Fibroblast of pulmonary artery (primary cell): ENCODE results near the gene F10.
A peak's percentile ranks its signal among the peaks of the same experiment; 100 is the strongest.

ENCODE experiments used
- DNase-seq: peaks from one replicate; pipeline ENCODE4 v3.0.0-alpha.2; 2010; ENCODE audit warnings: low read depth
- H3K4me3 ChIP-seq: replicated peaks from 2 replicates; pipeline ENCODE4 v1.5.1; 2011; ENCODE audit warnings: low read depth, mild to moderate bottlenecking, control low read depth, low read length, moderate library complexity
- CTCF ChIP-seq: IDR thresholded peaks from 2 replicates; pipeline ENCODE4 v1.5.1; 2011; ENCODE audit warnings: mild to moderate bottlenecking, control low read depth, low read length, inconsistent platforms; ENCODE audit errors: missing control alignments

F10 gene

GRCh38 chr13:113082198-113083021 lies 40.2 kb upstream of the F10 start:
- no peak for TF ChIP-seq CTCF
- DNase-seq: no peak
- H3K4me3 ChIP-seq: no peak overlapping the region

GRCh38 chr13:113083022-113083373 lies 39.6 kb upstream of the F10 start:
- no peak overlapping the region for H3K4me3 ChIP-seq
- DNase-seq: no peak
- no peak for TF ChIP-seq CTCF

- peak; percentile 41 for DNase-seq
- TF ChIP-seq CTCF: no peak
- H3K4me3 ChIP-seq: no peak overlapping the region
Observed at GRCh38 chr13:113083402-113084061, 39.1 kb upstream of the F10 start.

- H3K4me3 ChIP-seq: no peak overlapping the region
- peak; percentile 14 for TF ChIP-seq CTCF
- DNase-seq: no peak
Observed at GRCh38 chr13:113084094-113084942, 38.3 kb upstream of the F10 start.

GRCh38 chr13:113084943-113085540 lies 37.6 kb upstream of the F10 start:
- no peak for TF ChIP-seq CTCF
- H3K4me3 ChIP-seq: no peak overlapping the region
- DNase-seq: no peak

- TF ChIP-seq CTCF: peak; percentile 16
- DNase-seq: peak; percentile 5
- no peak overlapping the region for H3K4me3 ChIP-seq
Observed at GRCh38 chr13:113086031-113086750, 36.4 kb upstream of the F10 start.
